GM23248 (cell line): Measurements from ENCODE around the gene PLEKHH1. TPM values are rescaled to one million over a fixed set of nuclear protein-coding genes. Genes with fewer than 3 reads are reported as not detected.

Experiments
- DNase-seq: peaks from one replicate; pipeline ENCODE4 v3.0.0-alpha.2; 2015
- H2AFZ ChIP-seq: fragments of 200-600 bp; sonication (generic); 2 replicates; pipeline ENCODE4 v1.6.1; 2016; ENCODE audit warnings: antibody characterized with exemption
- H3F3A ChIP-seq: fragments of 200-600 bp; sonication (generic); 2 replicates; pipeline ENCODE4 v1.6.1; 2016; ENCODE audit warnings: mild to moderate bottlenecking, antibody characterized with exemption, mixed run types; ENCODE audit not compliant: insufficient read depth
- H3K27ac ChIP-seq: fragments of 200-600 bp; sonication (generic); 2 replicates; pipeline ENCODE4 v1.5.1; 2016; ENCODE audit warnings: mild to moderate bottlenecking
- H3K27me3 ChIP-seq: fragments of 200-600 bp; sonication (generic); replicated peaks from 2 replicates; pipeline ENCODE4 v1.6.1; 2016; ENCODE audit warnings: mild to moderate bottlenecking; ENCODE audit not compliant: insufficient read depth
- H3K36me3 ChIP-seq: fragments of 200-600 bp; sonication (generic); 2 replicates; pipeline ENCODE4 v1.6.1; 2016; ENCODE audit warnings: low read depth, mild to moderate bottlenecking
- H3K4me1 ChIP-seq: fragments of 200-600 bp; sonication (generic); 2 replicates; pipeline ENCODE4 v1.6.1; 2016; ENCODE audit warnings: mild to moderate bottlenecking; ENCODE audit not compliant: insufficient read depth
- H3K4me2 ChIP-seq: fragments of 200-600 bp; sonication (generic); one replicate; pipeline ENCODE4 v1.6.1; 2016; ENCODE audit warnings: mild to moderate bottlenecking; ENCODE audit not compliant: unreplicated experiment
- H3K4me3 ChIP-seq: fragments of 200-600 bp; sonication (generic); 2 replicates; pipeline ENCODE4 v1.5.1; 2016; ENCODE audit warnings: mild to moderate bottlenecking
- H3K79me2 ChIP-seq: fragments of 200-600 bp; sonication (generic); 2 replicates; pipeline ENCODE4 v1.6.1; 2016; ENCODE audit warnings: mild to moderate bottlenecking; ENCODE audit not compliant: insufficient read depth
- H3K9ac ChIP-seq: fragments of 200-600 bp; sonication (generic); 2 replicates; pipeline ENCODE4 v1.6.1; 2016; ENCODE audit warnings: mild to moderate bottlenecking
- H3K9me2 ChIP-seq: fragments of 200-600 bp; sonication (generic); 2 replicates; pipeline ENCODE4 v1.6.1; 2016; ENCODE audit warnings: mixed run types, mild to moderate bottlenecking, moderate library complexity; ENCODE audit not compliant: insufficient read depth
- H3K9me3 ChIP-seq: fragments of 200-600 bp; sonication (generic); one replicate; pipeline ENCODE4 v1.6.1; 2017; ENCODE audit warnings: low read depth
- H4K20me1 ChIP-seq: fragments of 200-600 bp; sonication (generic); 2 replicates; pipeline ENCODE4 v1.6.0; 2016; ENCODE audit not compliant: insufficient read depth
- EZH2 ChIP-seq: fragments of 200-600 bp; sonication (generic); IDR thresholded peaks from 2 replicates; pipeline ENCODE4 v1.6.1; 2018; ENCODE audit warnings: antibody characterized with exemption, mild to moderate bottlenecking; ENCODE audit not compliant: insufficient read depth, poor library complexity, severe bottlenecking
- EZH2phosphoT487 ChIP-seq: fragments of 200-600 bp; sonication (generic); IDR thresholded peaks from 2 replicates; pipeline ENCODE4 v1.6.1; 2018; ENCODE audit warnings: antibody characterized with exemption, moderate library complexity, mild to moderate bottlenecking, low read depth; ENCODE audit not compliant: insufficient read depth
- WGBS, 2 experiments: methylation state at CpG; one replicate each; pipeline ENCODE4 v1.1.6; 2015 to 2017; ENCODE audit warnings: low lambda C conversion rate in 2 of 2, low coverage in 1 of 2; ENCODE audit errors: missing lambda C conversion rate in 2 of 2; 5-methylcytosine and 5-hydroxymethylcytosine counted together
- in situ Hi-C: fragments of 300-500 bp; cut with MboI; formaldehyde crosslinking; loops from 2 replicates; pipeline ENCODE4 v1.15.0; 2020
- polyA plus RNA-seq: library from polyadenylated mRNA; unstranded; fragments of >200 nt; fragmentation: Nextera tagmentation; extraction: Ambion mirVana; gene quantifications from 2 replicates; pipeline ENCODE4 v1.2.1, GENCODE V29; 2016
- total RNA-seq: library from RNA; depleted of rRNA; stranded (reverse); fragments of >200 nt; shearing (Covaris generic); gene quantifications from 2 replicates; pipeline ENCODE4 v1.2.3, GENCODE V29; 2014

PLEKHH1 gene
- total and polyA plus RNA-seq, 2 experiments from 2014 or later, result under 0.01 to 0.13 TPM

GRCh38 chr14:67515386-67516079 is 17.6 kb upstream of the PLEKHH1 start:
- in situ Hi-C loops, result no loop called here
- H3K9ac ChIP-seq, result peak overlapping the region; percentile 54; the same call in 1 of the 2 replicates
- H3K9me3 ChIP-seq, result no peaks in the 10 kb centered on the region
- H3F3A ChIP-seq, result peaks cover 10% of the 10 kb centered on the region
- DNase-seq, result peak; percentile 53
- peak overlapping the region; percentile 94 for H3K4me3 ChIP-seq
- H2AFZ ChIP-seq, result peak overlapping the region; percentile 92
- no peak for TF ChIP-seq EZH2phosphoT487
- no peak for TF ChIP-seq EZH2
- no peak overlapping the region for H3K27ac ChIP-seq
- peak overlapping the region; percentile 81 for H3K4me2 ChIP-seq
- no peaks in the 10 kb centered on the region for H4K20me1 ChIP-seq
- 8 to 13% methylated on average over 16 to 28 of the region's 45 CpGs for WGBS, 2 experiments
- no peaks in the 10 kb centered on the region for H3K9me2 ChIP-seq
- 0 out of 2 replicates have a peak, but pooled peaks cover 4% of the 10 kb centered on the region for H3K4me1 ChIP-seq
- no peaks in the 10 kb centered on the region for H3K79me2 ChIP-seq
- peaks cover 44% of the 10 kb centered on the region for H3K27me3 ChIP-seq
- no peaks in the 10 kb centered on the region for H3K36me3 ChIP-seq

- Histone ChIP-seq H2AFZ (no peak overlapping the region), H3K27me3 (peaks cover 55% of the 10 kb centered on the region), H3K9ac (no peak overlapping the region), H3K9me2 (no peaks in the 10 kb centered on the region), H3K36me3 (no peaks in the 10 kb centered on the region), H3K4me3 (no peak overlapping the region), H3K4me2 (no peak overlapping the region), H3F3A (no peaks in the 10 kb centered on the region), H3K9me3 (no peaks in the 10 kb centered on the region), H4K20me1 (no peaks in the 10 kb centered on the region), H3K79me2 (no peaks in the 10 kb centered on the region), H3K4me1 (no peaks in the 10 kb centered on the region), H3K27ac (no peak overlapping the region)
- WGBS, 2 experiments, result 39 to 46% methylated on average over 2 of the region's 2 CpGs
- no peak for DNase-seq
- in situ Hi-C loops, result no loop called here
- TF ChIP-seq EZH2phosphoT487, result no peak
- TF ChIP-seq EZH2, result no peak
Measured at GRCh38 chr14:67516676-67517075, 16.4 kb upstream of the PLEKHH1 start.

- Histone ChIP-seq H3K4me1 (no peaks in the 10 kb centered on the region), H3K27ac (no peak overlapping the region), H2AFZ (no peak overlapping the region), H3K9ac (no peak overlapping the region), H3K4me2 (no peak overlapping the region), H3K27me3 (peaks cover 59% of the 10 kb centered on the region), H4K20me1 (no peaks in the 10 kb centered on the region), H3K9me3 (no peaks in the 10 kb centered on the region), H3K9me2 (no peaks in the 10 kb centered on the region), H3K4me3 (no peak overlapping the region), H3F3A (no peaks in the 10 kb centered on the region), H3K79me2 (no peaks in the 10 kb centered on the region), H3K36me3 (no peaks in the 10 kb centered on the region)
- WGBS, 2 experiments, result 2 to 6% methylated on average over 11 to 12 of the region's 12 CpGs
- in situ Hi-C loops, result no loop called here
- peak; percentile 67 for DNase-seq
- TF ChIP-seq EZH2phosphoT487 (no peak), EZH2 (no peak)
Measured at GRCh38 chr14:67517083-67517482, 16.0 kb upstream of the PLEKHH1 start.

DNA sequence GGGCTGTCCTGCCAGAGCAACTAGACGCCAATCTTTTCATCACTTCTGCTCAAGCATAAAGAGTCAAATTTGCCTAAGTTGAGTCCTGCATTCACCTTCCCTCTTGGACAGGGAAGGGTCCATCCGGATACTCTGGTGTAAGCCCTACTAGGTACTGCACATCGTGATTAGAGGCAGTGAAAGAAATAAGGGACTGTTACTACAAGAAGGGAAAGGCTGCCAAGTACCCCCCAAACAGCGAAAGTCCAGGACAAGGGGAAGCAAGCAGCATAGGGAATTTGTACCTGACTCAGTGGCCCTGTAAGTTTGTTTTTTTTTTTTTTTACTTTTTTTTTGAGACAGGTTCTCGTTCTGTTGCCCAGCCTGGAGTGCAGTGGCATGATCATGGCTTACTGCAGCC is 13.7 kb upstream of the PLEKHH1 start:
- Histone ChIP-seq H3K79me2 (no peaks in the 10 kb centered on the region), H3K4me1 (no peaks in the 10 kb centered on the region), H3F3A (no peaks in the 10 kb centered on the region), H2AFZ (no peak overlapping the region), H3K27ac (no peak overlapping the region), H4K20me1 (no peaks in the 10 kb centered on the region), H3K4me3 (no peak overlapping the region), H3K36me3 (no peaks in the 10 kb centered on the region), H3K9ac (no peak overlapping the region), H3K9me3 (no peaks in the 10 kb centered on the region), H3K4me2 (no peak overlapping the region), H3K9me2 (no peaks in the 10 kb centered on the region), H3K27me3 (peaks cover 76% of the 10 kb centered on the region)
- in situ Hi-C loops, result no loop called here
- WGBS, 2 experiments, result 47 to 53% methylated on average over 5 of the region's 5 CpGs
- TF ChIP-seq EZH2, result no peak
- no peak for TF ChIP-seq EZH2phosphoT487
- no peak for DNase-seq

- no peak overlapping the region for H3K27ac ChIP-seq
- in situ Hi-C loops, result no loop called here
- no peaks in the 10 kb centered on the region for H4K20me1 ChIP-seq
- no peak overlapping the region for H3K9ac ChIP-seq
- no peak for TF ChIP-seq EZH2phosphoT487
- no peak for TF ChIP-seq EZH2
- 41 to 71% methylated on average over 1 of the region's 1 CpG for WGBS, 2 experiments
- peaks cover 85% of the 10 kb centered on the region for H3K27me3 ChIP-seq
- H3K9me3 ChIP-seq, result no peaks in the 10 kb centered on the region
- no peaks in the 10 kb centered on the region for H3F3A ChIP-seq
- H3K9me2 ChIP-seq, result no peaks in the 10 kb centered on the region
- H2AFZ ChIP-seq, result no peak overlapping the region
- DNase-seq, result no peak
- H3K4me1 ChIP-seq, result no peaks in the 10 kb centered on the region
- H3K79me2 ChIP-seq, result no peaks in the 10 kb centered on the region
- no peak overlapping the region for H3K4me2 ChIP-seq
- H3K4me3 ChIP-seq, result no peak overlapping the region
- H3K36me3 ChIP-seq, result no peaks in the 10 kb centered on the region
Measured at GRCh38 chr14:67520482-67520881, 12.6 kb upstream of the PLEKHH1 start.
